Upper lobe of left lung (tissue), 4 donors: ENCODE measurements around the gene STUB1.

Source experiments
- POLR2A ChIP-seq, 4 donors: fragments of 450-650 bp; IDR thresholded peaks; one replicate each; pipeline ENCODE4 v1.5.1; 2016 to 2017; ENCODE audit warnings: antibody characterized with exemption in 4 of 4, mild to moderate bottlenecking in 2 of 4
- POLR2AphosphoS5 ChIP-seq, 2 donors: sonication (generic); formaldehyde crosslinking; IDR thresholded peaks; one replicate each; pipeline ENCODE4 v1.5.1; 2017; ENCODE audit warnings: antibody characterized with exemption in 2 of 2

GRCh38 chr16:674214-674881 lies 5.9 kb upstream of the STUB1 start:
- TF ChIP-seq POLR2A (IDR thresholded peaks at IDR 0.05), result no peak
- no peak for TF ChIP-seq POLR2AphosphoS5 (IDR thresholded peaks at IDR 0.05)
